ENCODE measurements around the gene ZBTB14.

DNA sequence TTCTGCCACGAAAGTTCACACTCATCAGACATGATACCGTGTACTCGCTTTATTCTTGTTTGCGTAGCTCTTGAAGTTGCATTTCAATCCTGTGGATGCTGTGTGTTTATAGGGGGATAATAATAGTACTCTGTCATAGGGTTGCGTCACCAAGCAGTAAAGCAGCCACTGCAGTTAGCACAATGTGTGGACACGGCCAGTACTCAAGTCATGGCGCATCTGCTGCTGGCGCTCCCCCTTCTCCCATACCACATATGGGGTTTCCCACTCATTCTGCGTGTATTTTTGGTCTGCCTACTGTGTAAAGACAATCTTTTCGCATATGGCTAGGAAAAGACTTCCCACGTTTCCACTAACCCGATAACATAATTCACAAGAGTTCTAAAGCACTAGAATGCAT lies 2.1 kb upstream of the ZBTB14 start:
- no peak for TF ChIP-seq EZH2phosphoT487 (IDR thresholded peaks at IDR 0.05; ENCODE audit: insufficient read depth, low read depth)
- no peak for TF ChIP-seq EZH2 (IDR thresholded peaks at IDR 0.05; ENCODE audit: insufficient read depth, poor library complexity, severe bottlenecking)
